HG02852 (cell line): Measurements from ENCODE around the gene AOPEP.
"Not testable (repeated sequence)": the region's sequence is repeated elsewhere in the genome, so short reads cannot be mapped to it uniquely, and the experiment has no call there.

Experiments used
- ATAC-seq: cut with Tn5 transposase; IDR thresholded peaks from one replicate; pipeline ENCODE4 v1.9.1; 2021; ENCODE audit warnings: mild to moderate bottlenecking, moderate library complexity; ENCODE audit not compliant: unreplicated experiment

AOPEP gene

GRCh38 chr9:94928691-94929368 is 202.3 kb downstream of the AOPEP start:
- ATAC-seq, result no peak

GRCh38 chr9:94929369-94929756 is 202.9 kb downstream of the AOPEP start:
- ATAC-seq, result no peak

GRCh38 chr9:94931036-94931633 is 204.6 kb downstream of the AOPEP start:
- no peak for ATAC-seq

- no peak for ATAC-seq
Measured at GRCh38 chr9:94931740-94932139, 205.2 kb downstream of the AOPEP start.

GRCh38 chr9:94932652-94933510 is 206.4 kb downstream of the AOPEP start:
- ATAC-seq, result no peak

GRCh38 chr9:94933511-94933828 is 207.0 kb downstream of the AOPEP start:
- no peak for ATAC-seq

GRCh38 chr9:94934816-94935328 is 208.4 kb downstream of the AOPEP start:
- no peak for ATAC-seq

GRCh38 chr9:94935396-94935795 is 208.9 kb downstream of the AOPEP start:
- ATAC-seq, result no peak

- no peak for ATAC-seq
Measured at GRCh38 chr9:94936419-94936818, 209.9 kb downstream of the AOPEP start.

GRCh38 chr9:94937214-94937903 is 210.9 kb downstream of the AOPEP start:
- no peak for ATAC-seq

GRCh38 chr9:94938384-94938783 is 211.9 kb downstream of the AOPEP start:
- ATAC-seq, result no peak

- not testable (repeated sequence) for ATAC-seq
Measured at GRCh38 chr9:94940296-94940695, 213.8 kb downstream of the AOPEP start.

- ATAC-seq, result no peak
Measured at GRCh38 chr9:94941211-94941875, 214.8 kb downstream of the AOPEP start.

GRCh38 chr9:94944626-94945025 is 218.1 kb downstream of the AOPEP start:
- no peak for ATAC-seq

GRCh38 chr9:94945197-94946144 is 219.0 kb downstream of the AOPEP start:
- no peak for ATAC-seq

- ATAC-seq, result no peak
Measured at GRCh38 chr9:94946256-94946655, 219.8 kb downstream of the AOPEP start.

- ATAC-seq, result no peak
Measured at GRCh38 chr9:94948567-94949235, 222.2 kb downstream of the AOPEP start.

GRCh38 chr9:94949370-94949769 is 222.9 kb downstream of the AOPEP start:
- no peak for ATAC-seq

GRCh38 chr9:94950040-94950578 is 223.6 kb downstream of the AOPEP start:
- ATAC-seq, result no peak
